ENCODE measurements around the gene TAP1. TPM values are rescaled to one million over a fixed set of nuclear protein-coding genes. Genes with fewer than 3 reads are reported as not detected.

The TAP1 gene
- total RNA-seq, 2 experiments from 2014 or later: 91.5 to 93.9 TPM

- Histone ChIP-seq H3K4me3 (ENCODE audit: low read length) (peak overlapping the region; percentile 77), H3K27ac (ENCODE audit: low read depth in 1 of 2, low read length in 2 of 2) (peak overlapping the region; percentile 76 to 87), H3K36me3 (ENCODE audit: insufficient read depth, low read length) (peaks cover 68% of the 10 kb centered on the region), H3K9me3 (ENCODE audit: control insufficient read depth in 1 of 2, insufficient read depth in 1 of 2, low read length in 2 of 2) (no peaks in the 10 kb centered on the region), H3K4me1 (ENCODE audit: insufficient read depth, low read length) (peaks cover 63% of the 10 kb centered on the region), H3K27me3 (ENCODE audit: control insufficient read depth in 1 of 2, insufficient read depth in 2 of 2, low read length in 2 of 2) (no peaks in the 10 kb centered on the region)
- Mint-ChIP-seq H3K36me3 (ENCODE audit: low read depth) (peaks cover 87% of the 10 kb centered on the region), H3K4me3 (peak overlapping the region; percentile 97), H3K27ac (peak overlapping the region; percentile 99), H3K4me1 (ENCODE audit: low read depth) (peaks cover 94% of the 10 kb centered on the region), H3K27me3 (no peaks in the 10 kb centered on the region), H3K9me3 (no peaks in the 10 kb centered on the region)
- POLR2A ChIA-PET: interaction anchor here (0.7 to 11.2 kb wide), 14 partner anchors 9 to 866 kb away, joined by 3 to 901 read pairs (median 12); partner anchors contain the start of genes BRD2, DXO, HLA-DMA and PSMB9
- CTCF ChIA-PET: interaction anchor here (0.9 to 6.8 kb wide), 10 partner anchors 10 to 146 kb away, joined by 3 to 288 read pairs (median 10); partner anchors contain the start of genes PSMB9 and TAP1
- ATAC-seq (ENCODE audit: poor library complexity): no peak
- intact Hi-C loops (cut with DNase I, micrococcal nuclease): loop anchor here (1.0 to 2.0 kb wide), 3 partner anchors 17 to 135 kb away; partner anchors contain the start of gene PSMB9 (in 2 of the 2)
- TF ChIP-seq CTCF (IDR thresholded peaks at IDR 0.05): no peak
- DNase-seq: no peak
Observed at GRCh38 chr6:32837651-32838113, 15.8 kb downstream of the TAP1 start.

GRCh38 chr6:32836873-32837272 is 16.6 kb downstream of the TAP1 start:
- H3K36me3 ChIP-seq (ENCODE audit: insufficient read depth, low read length): peaks cover 68% of the 10 kb centered on the region
- DNase-seq: no peak
- no peaks in the 10 kb centered on the region for H3K27me3 Mint-ChIP-seq
- peak overlapping the region; percentile 99 for H3K27ac Mint-ChIP-seq
- no peaks in the 10 kb centered on the region for H3K9me3 Mint-ChIP-seq
- H3K4me3 Mint-ChIP-seq: peak overlapping the region; percentile 97
- H3K4me1 ChIP-seq (ENCODE audit: insufficient read depth, low read length): peaks cover 55% of the 10 kb centered on the region
- ChIA-PET POLR2A (interaction anchor here (2.5 to 11.2 kb wide), 4 partner anchors 20 to 147 kb away, joined by 13 to 901 read pairs (median 363); partner anchors contain the start of genes BRD2, PSMB9 and TAP1), CTCF (interaction anchor here (6.8 kb wide), 1 partner anchor 32 kb away, joined by 186 read pairs; no protein-coding TSS in a partner anchor)
- H3K27me3 ChIP-seq (ENCODE audit: control insufficient read depth in 1 of 2, insufficient read depth in 2 of 2, low read length in 2 of 2): no peaks in the 10 kb centered on the region
- H3K9me3 ChIP-seq (ENCODE audit: control insufficient read depth in 1 of 2, insufficient read depth in 1 of 2, low read length in 2 of 2): no peaks in the 10 kb centered on the region
- intact Hi-C loops (cut with DNase I, micrococcal nuclease): no loop called here
- H3K4me3 ChIP-seq (ENCODE audit: low read length): no peak overlapping the region
- no peak for ATAC-seq (ENCODE audit: poor library complexity)
- peaks cover 86% of the 10 kb centered on the region for H3K4me1 Mint-ChIP-seq (ENCODE audit: low read depth)
- no peak for TF ChIP-seq CTCF (IDR thresholded peaks at IDR 0.05)
- H3K36me3 Mint-ChIP-seq (ENCODE audit: low read depth): peaks cover 87% of the 10 kb centered on the region
- H3K27ac ChIP-seq (ENCODE audit: low read depth in 1 of 2, low read length in 2 of 2): no peak overlapping the region

GRCh38 chr6:32835167-32835893 is 18.2 kb downstream of the TAP1 start:
- Histone ChIP-seq H3K4me3 (ENCODE audit: low read length) (no peak overlapping the region), H3K27ac (ENCODE audit: low read depth in 1 of 2, low read length in 2 of 2) (no peak overlapping the region), H3K9me3 (ENCODE audit: control insufficient read depth in 1 of 2, insufficient read depth in 1 of 2, low read length in 2 of 2) (no peaks in the 10 kb centered on the region), H3K4me1 (ENCODE audit: insufficient read depth, low read length) (peaks cover 41% of the 10 kb centered on the region), H3K27me3 (ENCODE audit: control insufficient read depth in 1 of 2, insufficient read depth in 2 of 2, low read length in 2 of 2) (no peaks in the 10 kb centered on the region), H3K36me3 (ENCODE audit: insufficient read depth, low read length) (peaks cover 69% of the 10 kb centered on the region)
- ChIA-PET POLR2A (interaction anchor here (0.8 to 1.2 kb wide), 3 partner anchors 10 to 136 kb away, joined by 3 read pairs; no protein-coding TSS in a partner anchor), CTCF (interaction anchor here (2.3 kb wide), 1 partner anchor 33 kb away, joined by 8 read pairs; no protein-coding TSS in a partner anchor)
- no peaks in the 10 kb centered on the region for H3K9me3 Mint-ChIP-seq
- peak overlapping the region; percentile 99 for H3K27ac Mint-ChIP-seq
- ATAC-seq (ENCODE audit: poor library complexity) (no peak), DNase-seq (no peak)
- no peaks in the 10 kb centered on the region for H3K27me3 Mint-ChIP-seq
- peak overlapping the region; percentile 97 for H3K4me3 Mint-ChIP-seq
- H3K36me3 Mint-ChIP-seq (ENCODE audit: low read depth): peaks cover 88% of the 10 kb centered on the region
- no peak for TF ChIP-seq CTCF (IDR thresholded peaks at IDR 0.05)
- peaks cover 76% of the 10 kb centered on the region for H3K4me1 Mint-ChIP-seq (ENCODE audit: low read depth)
- intact Hi-C loops (cut with DNase I, micrococcal nuclease): no loop called here

Data from CD4-positive, alpha-beta T cell (primary cell).